Activated T-helper 2 cell treated with anti-CD3 and anti-CD28 coated beads, Interferon-gamma antibody, Interleukin-2, Interleukin-4, amounts not matched to agents 10 μg/mL and 5 μg/mL and 100 μg/mL, durations not matched to agents 14 hours and 24 hours and 36 hours (primary cell): ENCODE data around the gene CAMK2B. TPM values are rescaled to one million over a fixed set of nuclear protein-coding genes. Genes with fewer than 3 reads are reported as not detected.
"Not testable (repeated sequence)": the region's sequence is repeated elsewhere in the genome, so short reads cannot be mapped to it uniquely, and the experiment has no call there.

Source experiments
- DNase-seq: peaks from one replicate; pipeline ENCODE4 v3.0.0; 2021; ENCODE audit warnings: low spot score
- H3K27ac Mint-ChIP-seq: one replicate; pipeline ENCODE4 v1.8.0; 2021; ENCODE audit warnings: mixed read lengths
- H3K27me3 Mint-ChIP-seq: one replicate; pipeline ENCODE4 v1.8.0; 2021; ENCODE audit warnings: low read depth, mixed read lengths
- H3K36me3 Mint-ChIP-seq: one replicate; pipeline ENCODE4 v1.8.0; 2021; ENCODE audit warnings: low read depth, mixed read lengths
- H3K4me1 Mint-ChIP-seq: one replicate; pipeline ENCODE4 v1.8.0; 2021; ENCODE audit warnings: low read depth, mixed read lengths
- H3K4me3 Mint-ChIP-seq: one replicate; pipeline ENCODE4 v1.8.0; 2021; ENCODE audit warnings: low read depth, mild to moderate bottlenecking, moderate library complexity, mixed read lengths
- H3K9me3 Mint-ChIP-seq: one replicate; pipeline ENCODE4 v1.8.0; 2021; ENCODE audit warnings: mixed read lengths
- intact Hi-C: fragments of 100-400 bp; cut with micrococcal nuclease; formaldehyde crosslinking; loops from one replicate; pipeline ENCODE4 v1.15.1; 2023
- total RNA-seq: library from RNA; stranded (reverse); gene quantifications from 2 replicates; pipeline ENCODE4 v1.2.3, GENCODE V29; 2022

Gene CAMK2B
- total RNA-seq, 1 donor from 2014 or later, result 1.9 TPM

- Mint-ChIP-seq H3K9me3 (no peaks in the 10 kb centered on the region), H3K36me3 (peaks cover 58% of the 10 kb centered on the region), H3K4me1 (no peaks in the 10 kb centered on the region), H3K27ac (no peak overlapping the region), H3K4me3 (no peak overlapping the region), H3K27me3 (no peaks in the 10 kb centered on the region)
- intact Hi-C loops, result no loop called here
- no peak for DNase-seq
These were observed 114.2 kb downstream of the CAMK2B start for GRCh38 chr7:44211126-44211675.

- H3K9me3 Mint-ChIP-seq, result no peaks in the 10 kb centered on the region
- no peak overlapping the region for H3K27ac Mint-ChIP-seq
- intact Hi-C loops, result no loop called here
These were observed 115.3 kb downstream of the CAMK2B start for GRCh38 chr7:44210107-44210506.

GRCh38 chr7:44208085-44208484 is 117.3 kb downstream of the CAMK2B start:
- intact Hi-C loops, result no loop called here
- peaks cover 74% of the 10 kb centered on the region for H3K36me3 Mint-ChIP-seq
- peaks cover 8% of the 10 kb centered on the region for H3K4me1 Mint-ChIP-seq
- DNase-seq, result no peak
- H3K27ac Mint-ChIP-seq, result no peak overlapping the region
- no peak overlapping the region for H3K4me3 Mint-ChIP-seq
- no peaks in the 10 kb centered on the region for H3K9me3 Mint-ChIP-seq
- H3K27me3 Mint-ChIP-seq, result no peaks in the 10 kb centered on the region

More at GRCh38 chr7:44210107-44210506, 115.3 kb downstream of the CAMK2B start:
- no peak overlapping the region for H3K4me3 Mint-ChIP-seq
- no peaks in the 10 kb centered on the region for H3K4me1 Mint-ChIP-seq
- no peak for DNase-seq
- no peaks in the 10 kb centered on the region for H3K27me3 Mint-ChIP-seq
- peaks cover 63% of the 10 kb centered on the region for H3K36me3 Mint-ChIP-seq

- H3K36me3 Mint-ChIP-seq, result peaks cover 71% of the 10 kb centered on the region
- intact Hi-C loops, result no loop called here
- no peak for DNase-seq
- H3K27me3 Mint-ChIP-seq, result no peaks in the 10 kb centered on the region
- H3K27ac Mint-ChIP-seq, result no peak overlapping the region
- no peak overlapping the region for H3K4me3 Mint-ChIP-seq
- no peaks in the 10 kb centered on the region for H3K9me3 Mint-ChIP-seq
- peaks cover 22% of the 10 kb centered on the region for H3K4me1 Mint-ChIP-seq
These were observed 119.4 kb downstream of the CAMK2B start for GRCh38 chr7:44206008-44206407.

- no peaks in the 10 kb centered on the region for H3K9me3 Mint-ChIP-seq
- DNase-seq, result no peak
- H3K27me3 Mint-ChIP-seq, result no peaks in the 10 kb centered on the region
- peaks cover 36% of the 10 kb centered on the region for H3K36me3 Mint-ChIP-seq
- H3K4me1 Mint-ChIP-seq, result peaks cover 22% of the 10 kb centered on the region
- intact Hi-C loops, result loop anchor here (2.0 to 5.0 kb wide), 3 partner anchors 55 to 119 kb away; partner anchors contain the start of gene POLM
- peak overlapping the region; percentile 88 for H3K4me3 Mint-ChIP-seq
- H3K27ac Mint-ChIP-seq, result no peak overlapping the region
These were observed 123.6 kb downstream of the CAMK2B start for GRCh38 chr7:44201813-44202212.

- DNase-seq, result peak; percentile 92
- Mint-ChIP-seq H3K9me3 (no peaks in the 10 kb centered on the region), H3K36me3 (peaks cover 30% of the 10 kb centered on the region), H3K4me1 (peaks cover 29% of the 10 kb centered on the region), H3K27ac (peak within 1 kb of the TSS; percentile 74), H3K27me3 (no peaks in the 10 kb centered on the region), H3K4me3 (peak within 1 kb of the TSS; percentile 88)
- intact Hi-C loops, result loop anchor here (2.0 to 5.0 kb wide), 3 partner anchors 54 to 118 kb away; partner anchors contain the start of gene POLM
These were observed 124.5 kb downstream of the CAMK2B start, which contains the start of gene YKT6 for GRCh38 chr7:44200699-44201461. Gene YKT6 (plus strand): TSS chr7:44200978. CDS start chr7:44201136, 158 bp downstream.

GRCh38 chr7:44200163-44200562 is 125.2 kb downstream of the CAMK2B start:
- intact Hi-C loops, result loop anchor here (2.0 to 5.0 kb wide), 3 partner anchors 53 to 117 kb away; partner anchors contain the start of gene POLM
- H3K4me3 Mint-ChIP-seq, result peak overlapping the region; percentile 67
- H3K4me1 Mint-ChIP-seq, result peaks cover 30% of the 10 kb centered on the region
- H3K27ac Mint-ChIP-seq, H3K27me3 Mint-ChIP-seq, DNase-seq, H3K9me3 Mint-ChIP-seq: not testable (repeated sequence)
- H3K36me3 Mint-ChIP-seq, result peaks cover 26% of the 10 kb centered on the region

- Mint-ChIP-seq H3K4me1 (peaks cover 24% of the 10 kb centered on the region), H3K27ac (no peak overlapping the region), H3K4me3 (no peak overlapping the region), H3K27me3 (no peaks in the 10 kb centered on the region), H3K9me3 (no peaks in the 10 kb centered on the region), H3K36me3 (peaks cover 7% of the 10 kb centered on the region)
- DNase-seq, result no peak
- intact Hi-C loops, result no loop called here
These were observed 127.9 kb downstream of the CAMK2B start for GRCh38 chr7:44197474-44197873.

- H3K27ac Mint-ChIP-seq, result no peak overlapping the region
- DNase-seq, result no peak
- peaks cover 14% of the 10 kb centered on the region for H3K4me1 Mint-ChIP-seq
- H3K27me3 Mint-ChIP-seq, result peaks cover 2% of the 10 kb centered on the region
- H3K4me3 Mint-ChIP-seq, result no peak overlapping the region
- no peaks in the 10 kb centered on the region for H3K36me3 Mint-ChIP-seq
- intact Hi-C loops, result no loop called here
- no peaks in the 10 kb centered on the region for H3K9me3 Mint-ChIP-seq
These were observed 128.9 kb downstream of the CAMK2B start for GRCh38 chr7:44196450-44196872.

- no peak overlapping the region for H3K4me3 Mint-ChIP-seq
- H3K36me3 Mint-ChIP-seq, result no peaks in the 10 kb centered on the region
- no peak overlapping the region for H3K27ac Mint-ChIP-seq
- DNase-seq, result no peak
- H3K27me3 Mint-ChIP-seq, result peaks cover 6% of the 10 kb centered on the region
- H3K9me3 Mint-ChIP-seq, result no peaks in the 10 kb centered on the region
- intact Hi-C loops, result no loop called here
- peaks cover 14% of the 10 kb centered on the region for H3K4me1 Mint-ChIP-seq
These were observed 129.5 kb downstream of the CAMK2B start for GRCh38 chr7:44195889-44196288.

- Mint-ChIP-seq H3K4me3 (no peak overlapping the region), H3K36me3 (no peaks in the 10 kb centered on the region), H3K9me3 (no peaks in the 10 kb centered on the region), H3K4me1 (peaks cover 14% of the 10 kb centered on the region), H3K27ac (no peak overlapping the region), H3K27me3 (peaks cover 7% of the 10 kb centered on the region)
- intact Hi-C loops, result no loop called here
- DNase-seq, result no peak
These were observed 130.7 kb downstream of the CAMK2B start for GRCh38 chr7:44194562-44195145.

- Mint-ChIP-seq H3K27ac (no peak overlapping the region), H3K9me3 (no peaks in the 10 kb centered on the region), H3K36me3 (no peaks in the 10 kb centered on the region), H3K27me3 (peaks cover 7% of the 10 kb centered on the region), H3K4me3 (no peak overlapping the region), H3K4me1 (peaks cover 14% of the 10 kb centered on the region)
- no peak for DNase-seq
- intact Hi-C loops, result no loop called here
These were observed 131.3 kb downstream of the CAMK2B start for GRCh38 chr7:44194069-44194468.
